MM.1S (cell line): Measurements from ENCODE around the gene NIP7.

Experiments used
- EZH2phosphoT487 ChIP-seq: fragments of 300-600 bp; sonication (generic); IDR thresholded peaks from 2 replicates; pipeline ENCODE4 v1.6.1; 2018; ENCODE audit warnings: antibody characterized with exemption, low read length
- TF ChIP-seq, protein P1 (sequence below): fragments of 300-600 bp; sonication (generic); IDR thresholded peaks from 2 replicates; pipeline ENCODE4 v1.5.1; 2016; ENCODE audit warnings: antibody characterized with exemption, low read length, mixed read lengths

DNA sequence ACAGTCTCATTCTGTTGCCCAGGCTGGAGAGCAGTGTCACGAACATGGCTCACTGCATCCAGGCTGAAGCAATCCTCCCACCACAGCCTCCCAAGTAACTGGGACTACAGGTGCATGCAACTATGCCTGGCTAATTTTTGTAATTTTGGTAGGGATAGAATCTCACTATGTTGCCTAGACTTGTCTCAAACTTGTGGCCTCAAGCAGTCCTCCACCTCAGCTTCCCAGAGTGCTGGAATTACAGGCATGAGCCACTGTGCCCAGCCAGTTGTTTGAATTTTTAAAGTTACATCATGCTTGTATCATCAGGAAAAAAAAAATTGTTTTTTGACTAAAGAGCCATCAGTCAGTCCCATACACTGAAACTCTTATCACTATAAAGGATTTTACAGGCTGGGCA, 45.5 kb upstream of the NIP7 start:
- TF ChIP-seq, protein P1, sequence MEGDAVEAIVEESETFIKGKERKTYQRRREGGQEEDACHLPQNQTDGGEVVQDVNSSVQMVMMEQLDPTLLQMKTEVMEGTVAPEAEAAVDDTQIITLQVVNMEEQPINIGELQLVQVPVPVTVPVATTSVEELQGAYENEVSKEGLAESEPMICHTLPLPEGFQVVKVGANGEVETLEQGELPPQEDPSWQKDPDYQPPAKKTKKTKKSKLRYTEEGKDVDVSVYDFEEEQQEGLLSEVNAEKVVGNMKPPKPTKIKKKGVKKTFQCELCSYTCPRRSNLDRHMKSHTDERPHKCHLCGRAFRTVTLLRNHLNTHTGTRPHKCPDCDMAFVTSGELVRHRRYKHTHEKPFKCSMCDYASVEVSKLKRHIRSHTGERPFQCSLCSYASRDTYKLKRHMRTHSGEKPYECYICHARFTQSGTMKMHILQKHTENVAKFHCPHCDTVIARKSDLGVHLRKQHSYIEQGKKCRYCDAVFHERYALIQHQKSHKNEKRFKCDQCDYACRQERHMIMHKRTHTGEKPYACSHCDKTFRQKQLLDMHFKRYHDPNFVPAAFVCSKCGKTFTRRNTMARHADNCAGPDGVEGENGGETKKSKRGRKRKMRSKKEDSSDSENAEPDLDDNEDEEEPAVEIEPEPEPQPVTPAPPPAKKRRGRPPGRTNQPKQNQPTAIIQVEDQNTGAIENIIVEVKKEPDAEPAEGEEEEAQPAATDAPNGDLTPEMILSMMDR, result no peak
- TF ChIP-seq EZH2phosphoT487, result no peak
